Gastrocnemius medialis (tissue), 4 donors: ENCODE data around the gene COL19A1.

Experiments
- CTCF ChIP-seq, 5 experiments: fragments of 450-650 bp in 3 of 5; fragments of 200-600 bp in 2 of 5; sonication (generic) in 2 of 5; IDR thresholded peaks in 4 of 5; conservative IDR thresholded peaks in 1 of 5; 1 replicate in 4 of 5; 2 replicates in 1 of 5; pipeline ENCODE4 v1.5.1; 2016 to 2019; ENCODE audit warnings: antibody characterized with exemption in 5 of 5, mild to moderate bottlenecking in 3 of 5, moderate library complexity in 3 of 5
- POLR2A ChIP-seq, 2 donors: fragments of 450-650 bp; IDR thresholded peaks; one replicate each; pipeline ENCODE4 v1.6.1; 2017; ENCODE audit warnings: antibody characterized with exemption in 2 of 2, mild to moderate bottlenecking in 2 of 2, moderate library complexity in 2 of 2

GRCh38 chr6:70079241-70079640, 212.9 kb downstream of the COL19A1 start:
- no peak for TF ChIP-seq POLR2A (IDR thresholded peaks at IDR 0.05)
- TF ChIP-seq CTCF (IDR thresholded peaks at IDR 0.05 in 4 of 5, conservative IDR thresholded peaks at IDR 0.05 in 1 of 5) = no peak
